Measurements from ENCODE around the gene GNAT2.

GNAT2 gene

GRCh38 chr1:109650609-109651008 is 31.2 kb upstream of the GNAT2 start:
- H3K4me2 ChIP-seq (ENCODE audit: low read length) = no peak overlapping the region
- H3K27me3 ChIP-seq (ENCODE audit: low read depth, low read length) = peaks cover 5% of the 10 kb centered on the region
- no peaks in the 10 kb centered on the region for H3K36me3 ChIP-seq (replicated peaks; ENCODE audit: low read depth, low read length)
- H3K4me3 ChIP-seq (ENCODE audit: low read length) = no peak overlapping the region
- no peak overlapping the region for H3K27ac ChIP-seq (ENCODE audit: low read length)
- no peak overlapping the region for H2AFZ ChIP-seq (ENCODE audit: low read depth, low read length)
- TF ChIP-seq CTCF (IDR thresholded peaks at IDR 0.05; ENCODE audit: low read depth, low read length) (no peak), EZH2phosphoT487 (IDR thresholded peaks at IDR 0.05; ENCODE audit: low read depth) (no peak)
- no peaks in the 10 kb centered on the region for H3K9me3 ChIP-seq (ENCODE audit: insufficient read depth, low read length)
- peaks cover 6% of the 10 kb centered on the region; the same call in 1 of the 2 replicates for H3K4me1 ChIP-seq (ENCODE audit: low read length)
- H3K79me2 ChIP-seq (ENCODE audit: low read length) = no peaks in the 10 kb centered on the region
- H4K20me1 ChIP-seq (ENCODE audit: insufficient read depth, low read length) = no peaks in the 10 kb centered on the region
- H3K9ac ChIP-seq (ENCODE audit: low read length) = no peak overlapping the region

GRCh38 chr1:109649491-109649914 is 30.1 kb upstream of the GNAT2 start:
- Histone ChIP-seq H3K27ac (ENCODE audit: low read length) (no peak overlapping the region), H3K4me2 (ENCODE audit: low read length) (peak overlapping the region; percentile 43), H4K20me1 (ENCODE audit: insufficient read depth, low read length) (no peaks in the 10 kb centered on the region), H3K4me1 (ENCODE audit: low read length) (no peaks in the 10 kb centered on the region), H3K27me3 (ENCODE audit: low read depth, low read length) (peaks cover 5% of the 10 kb centered on the region), H2AFZ (ENCODE audit: low read depth, low read length) (no peak overlapping the region), H3K36me3 (replicated peaks; ENCODE audit: low read depth, low read length) (no peaks in the 10 kb centered on the region), H3K9ac (ENCODE audit: low read length) (no peak overlapping the region), H3K79me2 (ENCODE audit: low read length) (no peaks in the 10 kb centered on the region), H3K9me3 (ENCODE audit: insufficient read depth, low read length) (no peaks in the 10 kb centered on the region), H3K4me3 (ENCODE audit: low read length) (peak overlapping the region; percentile 10; the same call in 1 of the 2 replicates)
- TF ChIP-seq CTCF (IDR thresholded peaks at IDR 0.05; ENCODE audit: low read depth, low read length) (peak; percentile 43), EZH2phosphoT487 (IDR thresholded peaks at IDR 0.05; ENCODE audit: low read depth) (no peak)

- Histone ChIP-seq H2AFZ (ENCODE audit: low read depth, low read length) (no peak overlapping the region), H3K27me3 (ENCODE audit: low read depth, low read length) (no peaks in the 10 kb centered on the region), H3K9ac (ENCODE audit: low read length) (no peak overlapping the region), H3K79me2 (ENCODE audit: low read length) (no peaks in the 10 kb centered on the region), H3K9me3 (ENCODE audit: insufficient read depth, low read length) (no peaks in the 10 kb centered on the region), H3K27ac (ENCODE audit: low read length) (no peak overlapping the region), H4K20me1 (ENCODE audit: insufficient read depth, low read length) (no peaks in the 10 kb centered on the region), H3K36me3 (replicated peaks; ENCODE audit: low read depth, low read length) (no peaks in the 10 kb centered on the region), H3K4me1 (ENCODE audit: low read length) (peaks cover 10% of the 10 kb centered on the region), H3K4me3 (ENCODE audit: low read length) (no peak overlapping the region), H3K4me2 (ENCODE audit: low read length) (no peak overlapping the region)
- TF ChIP-seq EZH2phosphoT487 (IDR thresholded peaks at IDR 0.05; ENCODE audit: low read depth) = no peak
- no peak for TF ChIP-seq CTCF (IDR thresholded peaks at IDR 0.05; ENCODE audit: low read depth, low read length)
These were observed 25.3 kb upstream of the GNAT2 start for GRCh38 chr1:109644670-109645069.

- peak; percentile 70 for TF ChIP-seq CTCF (IDR thresholded peaks at IDR 0.05; ENCODE audit: low read depth, low read length)
- no peak for TF ChIP-seq EZH2phosphoT487 (IDR thresholded peaks at IDR 0.05; ENCODE audit: low read depth)
These were observed 24.2 kb upstream of the GNAT2 start for GRCh38 chr1:109643385-109644230.

More at GRCh38 chr1:109643385-109644230, 24.2 kb upstream of the GNAT2 start:
- Histone ChIP-seq H3K4me1 (ENCODE audit: low read length) (peaks cover 10% of the 10 kb centered on the region), H3K27ac (ENCODE audit: low read length) (no peak overlapping the region), H3K4me3 (ENCODE audit: low read length) (peak overlapping the region; percentile 69), H2AFZ (ENCODE audit: low read depth, low read length) (peak overlapping the region; percentile 98), H3K79me2 (ENCODE audit: low read length) (no peaks in the 10 kb centered on the region), H3K9me3 (ENCODE audit: insufficient read depth, low read length) (no peaks in the 10 kb centered on the region), H3K27me3 (ENCODE audit: low read depth, low read length) (no peaks in the 10 kb centered on the region), H3K36me3 (replicated peaks; ENCODE audit: low read depth, low read length) (no peaks in the 10 kb centered on the region), H4K20me1 (ENCODE audit: insufficient read depth, low read length) (no peaks in the 10 kb centered on the region), H3K4me2 (ENCODE audit: low read length) (peak overlapping the region; percentile 94), H3K9ac (ENCODE audit: low read length) (peak overlapping the region; percentile 60)

Data from OCI-LY3 (cell line).